Camera-type eye (tissue), 1 donor: ENCODE results near the gene PHTF2. TPM values are rescaled to one million over a fixed set of nuclear protein-coding genes. Genes with fewer than 3 reads are reported as not detected.

ENCODE experiments used
- total RNA-seq: library from RNA; depleted of rRNA; stranded (reverse); fragments of >200 nt; gene quantifications from one replicate; pipeline ENCODE4 v1.2.3, GENCODE V29; 2014

PHTF2 gene
- 39.7 TPM for total RNA-seq

GRCh38 chr7:77798394-77799077, at the start of gene PHTF2, which contains the start of gene TMEM60:
Gene PHTF2, plus strand, starts transcription at chr7:77798773.
Gene TMEM60, minus strand, starts transcription at chr7:77798434. Its CDS starts 4,061 bp downstream, at chr7:77794373.

Other genes starting within 250 kb of the PHTF2 start
- 69.3 TPM for gene RSBN1L, start 102.3 kb upstream of the PHTF2 start, total RNA-seq
- 12.6 TPM for gene TMEM60, start 339 bp upstream of the PHTF2 start, total RNA-seq